GM12878 (cell line): ENCODE results near the gene HES7. TPM values are rescaled to one million over a fixed set of nuclear protein-coding genes. Genes with fewer than 3 reads are reported as not detected.

Experiments used
- CBFB ChIP-seq: IDR thresholded peaks from 2 replicates; pipeline ENCODE4 v1.6.1; 2016; ENCODE audit warnings: antibody characterized with exemption, low read depth
- ESRRA ChIP-seq: IDR thresholded peaks from 2 replicates; pipeline ENCODE4 v1.6.1; 2012; ENCODE audit warnings: mild to moderate bottlenecking, low read length, improper control_type of control experiment
- PRDM15 ChIP-seq: fragments of 450-650 bp; formaldehyde crosslinking; IDR thresholded peaks from 2 replicates; pipeline ENCODE4 v1.4.0; 2020; ENCODE audit warnings: mild to moderate bottlenecking, moderate library complexity
- SIX5 ChIP-seq: IDR thresholded peaks from 2 replicates; pipeline ENCODE4 v1.6.1; 2011; ENCODE audit warnings: mild to moderate bottlenecking, low read depth, low read length, moderate library complexity; ENCODE audit not compliant: severe bottlenecking
- USF2 ChIP-seq: IDR thresholded peaks from 2 replicates; pipeline ENCODE4 v1.6.1; 2011; ENCODE audit warnings: low read depth, low read length, improper control_type of control experiment, borderline replicate concordance
- ZNF217 ChIP-seq: fragments of 450-650 bp; IDR thresholded peaks from 2 replicates; pipeline ENCODE4 v1.6.1; 2017; ENCODE audit warnings: antibody characterized with exemption, mild to moderate bottlenecking
- polyA plus RNA-seq, 11 experiments: library from polyadenylated mRNA; depleted of rRNA in 4 of 11; unstranded in 6 of 11; stranded (reverse) in 5 of 11; fragments of >200 nt; fragmentation: Nextera tagmentation in 4 of 11; fragmentation: Illumina TruSeq in 1 of 11; extraction: Ambion mirVana in 4 of 11; extraction: Trizol in 1 of 11; gene quantifications; 1 replicate in 1 of 11; 2 replicates in 10 of 11; pipeline versions ENCODE4 v1.2.1 to v1.2.3, GENCODE V29; 2011 to 2016; ENCODE audit warnings: inconsistent platforms in 2 of 11, missing spikeins in 2 of 11, low read depth in 1 of 11
- total RNA-seq, 4 experiments: library from RNA; depleted of rRNA in 3 of 4; stranded (reverse); fragments of >200 nt in 3 of 4; fragmentation: Illumina TruSeq in 1 of 4; extraction: Trizol in 1 of 4; gene quantifications; 2 replicates each; pipeline versions ENCODE4 v1.2.1 to v1.2.3, GENCODE V29; 2013 to 2021
- TF ChIP-seq, protein P1 (sequence below), 3 experiments: IDR thresholded peaks in 2 of 3; conservative IDR thresholded peaks in 1 of 3; 2 replicates each; pipeline ENCODE4 v1.5.1; 2011; ENCODE audit warnings: low read depth in 3 of 3, low read length in 3 of 3, mild to moderate bottlenecking in 3 of 3, control low read depth in 2 of 3, moderate library complexity in 2 of 3, inconsistent platforms in 1 of 3, mixed read lengths in 1 of 3; ENCODE audit not compliant: control insufficient read depth in 2 of 3, insufficient read depth in 1 of 3; ENCODE audit errors: extremely low read depth in 1 of 3
- TF ChIP-seq, protein P2 (sequence below): fragments of 150-350 bp; IDR thresholded peaks from 2 replicates; pipeline ENCODE4 v1.6.1; 2014; ENCODE audit warnings: mild to moderate bottlenecking, low read depth, low read length

Gene HES7
- total and polyA plus RNA-seq, 10 of the 15 experiments (the other 5 are each of a cell fraction or from before 2014, with no cell fraction given), result 0.07 to 1.3 (median 0.63) TPM; not detected in 4

GRCh38 chr17:8164815-8165131 lies 40.9 kb upstream of the HES7 start (continued):
- TF ChIP-seq CBFB, result no peak
- TF ChIP-seq PRDM15 (CRISPR knock-in tag), result no peak
- no peak for TF ChIP-seq ZNF217
- TF ChIP-seq, protein P1, sequence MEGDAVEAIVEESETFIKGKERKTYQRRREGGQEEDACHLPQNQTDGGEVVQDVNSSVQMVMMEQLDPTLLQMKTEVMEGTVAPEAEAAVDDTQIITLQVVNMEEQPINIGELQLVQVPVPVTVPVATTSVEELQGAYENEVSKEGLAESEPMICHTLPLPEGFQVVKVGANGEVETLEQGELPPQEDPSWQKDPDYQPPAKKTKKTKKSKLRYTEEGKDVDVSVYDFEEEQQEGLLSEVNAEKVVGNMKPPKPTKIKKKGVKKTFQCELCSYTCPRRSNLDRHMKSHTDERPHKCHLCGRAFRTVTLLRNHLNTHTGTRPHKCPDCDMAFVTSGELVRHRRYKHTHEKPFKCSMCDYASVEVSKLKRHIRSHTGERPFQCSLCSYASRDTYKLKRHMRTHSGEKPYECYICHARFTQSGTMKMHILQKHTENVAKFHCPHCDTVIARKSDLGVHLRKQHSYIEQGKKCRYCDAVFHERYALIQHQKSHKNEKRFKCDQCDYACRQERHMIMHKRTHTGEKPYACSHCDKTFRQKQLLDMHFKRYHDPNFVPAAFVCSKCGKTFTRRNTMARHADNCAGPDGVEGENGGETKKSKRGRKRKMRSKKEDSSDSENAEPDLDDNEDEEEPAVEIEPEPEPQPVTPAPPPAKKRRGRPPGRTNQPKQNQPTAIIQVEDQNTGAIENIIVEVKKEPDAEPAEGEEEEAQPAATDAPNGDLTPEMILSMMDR (IDR thresholded peaks at IDR 0.05 in 2 of 3, conservative IDR thresholded peaks at IDR 0.05 in 1 of 3; ENCODE audit: control insufficient read depth in 2 of 3, extremely low read depth in 1 of 3, insufficient read depth in 1 of 3, low read depth in 3 of 3, low read length in 3 of 3), result no peak
- no peak for TF ChIP-seq ESRRA
- no peak for TF ChIP-seq SIX5
- TF ChIP-seq, protein P2, sequence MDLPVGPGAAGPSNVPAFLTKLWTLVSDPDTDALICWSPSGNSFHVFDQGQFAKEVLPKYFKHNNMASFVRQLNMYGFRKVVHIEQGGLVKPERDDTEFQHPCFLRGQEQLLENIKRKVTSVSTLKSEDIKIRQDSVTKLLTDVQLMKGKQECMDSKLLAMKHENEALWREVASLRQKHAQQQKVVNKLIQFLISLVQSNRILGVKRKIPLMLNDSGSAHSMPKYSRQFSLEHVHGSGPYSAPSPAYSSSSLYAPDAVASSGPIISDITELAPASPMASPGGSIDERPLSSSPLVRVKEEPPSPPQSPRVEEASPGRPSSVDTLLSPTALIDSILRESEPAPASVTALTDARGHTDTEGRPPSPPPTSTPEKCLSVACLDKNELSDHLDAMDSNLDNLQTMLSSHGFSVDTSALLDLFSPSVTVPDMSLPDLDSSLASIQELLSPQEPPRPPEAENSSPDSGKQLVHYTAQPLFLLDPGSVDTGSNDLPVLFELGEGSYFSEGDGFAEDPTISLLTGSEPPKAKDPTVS, result no peak
- no peak for TF ChIP-seq USF2
